Ramos (cell line): ENCODE data around the gene CYP2W1.
"Not testable (repeated sequence)": the region's sequence is repeated elsewhere in the genome, so short reads cannot be mapped to it uniquely, and the experiment has no call there.

Experiments
- in situ Hi-C: fragments of 300-500 bp; cut with MboI; formaldehyde crosslinking; loops from one replicate; pipeline ENCODE4 v1.14.3; 2022; ENCODE audit warnings: low sequenced_read_pairs; ENCODE audit not compliant: unreplicated experiment

The CYP2W1 gene

GRCh38 chr7:992709-993607, 10.0 kb downstream of the CYP2W1 start:
- in situ Hi-C loops, result loop anchor here (5.0 kb wide), 1 partner anchor 184 kb away; no protein-coding TSS in a partner anchor

DNA sequence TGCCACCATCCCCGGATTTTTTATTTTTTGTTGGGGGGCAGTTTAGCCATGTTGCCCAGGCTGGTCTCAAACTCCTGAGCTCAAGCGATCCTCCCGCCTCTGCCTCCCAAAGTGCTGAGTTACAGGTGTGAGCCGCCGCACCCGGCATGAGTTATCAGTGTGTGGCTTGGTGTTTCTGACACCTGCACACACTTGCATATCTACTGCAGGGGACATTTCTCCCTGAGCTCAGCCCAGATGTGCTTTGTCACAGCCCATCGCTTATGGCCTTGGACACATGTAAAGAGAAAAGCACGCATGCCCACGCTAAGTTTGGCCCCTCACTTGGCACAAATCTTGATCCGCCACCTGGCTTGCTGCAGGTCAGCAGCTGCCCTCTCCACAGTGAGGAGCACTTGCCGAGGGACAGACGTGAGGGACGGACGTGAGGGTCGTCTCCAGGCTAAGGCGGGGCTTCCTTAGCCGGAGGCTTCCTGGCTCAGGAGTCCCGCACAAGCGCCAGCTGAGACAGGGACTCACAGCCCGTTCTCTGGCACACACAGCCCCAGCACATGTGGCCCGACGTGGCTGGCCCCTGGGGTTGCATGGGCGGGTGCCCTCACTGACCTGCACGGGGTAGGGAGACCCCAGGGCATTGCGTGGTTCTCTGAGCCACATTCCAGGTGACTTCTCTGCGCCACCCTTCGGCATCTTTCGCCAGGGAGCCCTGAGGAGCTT, 11.8 kb downstream of the CYP2W1 start:
- in situ Hi-C loops, result loop anchor here (5.0 kb wide), 2 partner anchors 68 to 183 kb away; no protein-coding TSS in a partner anchor

DNA sequence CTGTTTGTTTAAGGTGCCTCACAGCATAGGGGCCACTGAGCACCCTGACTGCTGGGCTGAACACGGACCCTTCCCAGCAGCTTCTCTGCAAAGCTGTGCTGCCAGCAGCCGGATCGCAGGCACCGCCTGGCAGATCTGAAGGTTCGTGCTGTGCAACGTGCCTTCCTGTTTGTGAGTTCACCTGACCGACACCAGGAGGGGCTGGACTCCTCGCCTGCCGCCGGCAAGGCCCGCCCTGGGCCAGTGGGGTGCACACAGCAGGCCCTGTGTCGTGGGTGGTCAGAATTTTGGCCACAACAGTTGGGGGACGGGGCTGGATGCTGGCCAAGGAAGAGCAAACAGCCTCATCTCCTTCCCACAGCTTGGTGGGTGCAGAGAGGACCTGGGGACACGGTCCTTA, 12.6 kb downstream of the CYP2W1 start:
- in situ Hi-C loops, result loop anchor here (5.0 kb wide), 1 partner anchor 67 kb away; no protein-coding TSS in a partner anchor

DNA sequence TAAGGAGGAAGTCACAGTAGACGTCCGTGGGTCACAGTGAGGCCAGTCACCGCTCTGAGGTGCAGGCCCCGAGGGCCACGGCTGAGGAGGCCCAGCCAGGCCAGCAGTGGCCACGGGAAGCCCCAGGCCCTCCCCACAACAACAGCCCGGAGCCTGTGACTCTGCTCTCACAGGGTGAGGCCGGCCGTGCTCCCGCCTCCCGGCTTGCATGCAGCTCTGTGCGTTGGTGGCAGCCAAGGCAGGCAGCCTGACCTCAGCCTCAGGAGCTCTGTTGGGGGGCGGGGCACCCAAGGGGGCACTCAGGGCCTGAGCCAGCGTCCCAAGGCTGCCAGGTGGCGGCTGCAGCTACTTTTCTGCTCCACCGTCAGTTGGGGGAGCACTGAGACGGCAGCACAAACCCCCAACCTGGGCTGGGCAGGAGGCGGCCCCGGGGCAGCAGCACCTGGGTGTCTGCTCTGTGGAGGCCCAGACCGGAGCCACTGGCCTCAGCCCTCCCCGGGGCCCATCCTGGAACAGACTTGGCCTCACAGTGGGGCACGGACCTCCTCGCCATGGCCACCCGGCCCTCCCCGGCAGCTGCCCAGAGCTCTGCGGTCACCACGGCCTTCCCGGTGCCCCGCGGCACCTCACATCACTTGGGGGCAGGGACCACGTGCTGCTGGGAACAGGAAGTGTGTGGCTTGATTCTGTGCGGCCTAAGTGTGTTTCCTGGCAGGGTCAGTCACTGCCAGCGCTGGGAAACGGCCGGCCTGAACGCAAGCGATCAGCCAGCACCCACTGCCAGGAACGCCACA, 13.3 kb downstream of the CYP2W1 start:
- in situ Hi-C loops, result loop anchor here (5.0 kb wide), 1 partner anchor 66 kb away; no protein-coding TSS in a partner anchor

- in situ Hi-C loops, result loop anchor here (5.0 kb wide), 1 partner anchor 65 kb away; no protein-coding TSS in a partner anchor
These were observed 14.7 kb downstream of the CYP2W1 start for GRCh38 chr7:997404-998395.

DNA sequence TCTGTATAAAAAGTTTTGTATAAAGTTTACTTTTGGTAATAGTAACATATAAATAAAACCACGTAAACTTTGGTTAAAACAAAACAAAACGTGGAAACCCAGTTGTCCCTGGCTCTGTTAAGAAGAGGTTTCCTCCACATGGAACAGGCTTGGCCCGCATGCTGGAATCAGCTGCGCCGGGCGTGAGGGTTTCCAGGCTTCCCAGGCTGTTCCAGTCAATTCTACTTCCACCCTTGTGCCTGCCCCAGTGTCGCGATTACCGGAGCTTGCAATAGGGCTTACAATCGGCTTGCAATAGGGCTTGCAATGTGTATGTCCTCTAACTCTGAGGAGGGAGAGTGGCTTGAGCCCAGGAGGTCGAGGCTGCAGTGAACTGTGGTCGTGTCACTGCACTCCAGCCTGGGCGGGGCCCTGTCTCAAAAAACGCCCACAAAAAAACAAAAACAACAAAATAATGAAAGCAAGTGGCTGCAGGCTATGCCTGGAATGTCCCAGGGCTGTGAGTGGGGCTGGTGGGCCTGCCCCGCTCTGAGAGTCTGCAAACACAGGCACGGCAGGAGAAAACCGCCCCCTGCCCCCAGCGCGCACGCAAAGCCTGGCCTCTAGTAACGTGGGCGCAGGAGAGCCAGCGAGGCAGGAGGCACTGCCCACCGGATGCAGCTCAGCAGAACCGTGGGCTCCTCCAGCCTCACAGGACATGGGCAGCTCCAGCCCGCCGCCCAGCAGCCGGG, 16.3 kb downstream of the CYP2W1 start:
- in situ Hi-C loops, result loop anchor here (5.0 kb wide), 1 partner anchor 63 kb away; no protein-coding TSS in a partner anchor

GRCh38 chr7:999941-1000935, 17.3 kb downstream of the CYP2W1 start:
- in situ Hi-C loops, result loop anchor here (5.0 kb wide), 1 partner anchor 62 kb away; no protein-coding TSS in a partner anchor

DNA sequence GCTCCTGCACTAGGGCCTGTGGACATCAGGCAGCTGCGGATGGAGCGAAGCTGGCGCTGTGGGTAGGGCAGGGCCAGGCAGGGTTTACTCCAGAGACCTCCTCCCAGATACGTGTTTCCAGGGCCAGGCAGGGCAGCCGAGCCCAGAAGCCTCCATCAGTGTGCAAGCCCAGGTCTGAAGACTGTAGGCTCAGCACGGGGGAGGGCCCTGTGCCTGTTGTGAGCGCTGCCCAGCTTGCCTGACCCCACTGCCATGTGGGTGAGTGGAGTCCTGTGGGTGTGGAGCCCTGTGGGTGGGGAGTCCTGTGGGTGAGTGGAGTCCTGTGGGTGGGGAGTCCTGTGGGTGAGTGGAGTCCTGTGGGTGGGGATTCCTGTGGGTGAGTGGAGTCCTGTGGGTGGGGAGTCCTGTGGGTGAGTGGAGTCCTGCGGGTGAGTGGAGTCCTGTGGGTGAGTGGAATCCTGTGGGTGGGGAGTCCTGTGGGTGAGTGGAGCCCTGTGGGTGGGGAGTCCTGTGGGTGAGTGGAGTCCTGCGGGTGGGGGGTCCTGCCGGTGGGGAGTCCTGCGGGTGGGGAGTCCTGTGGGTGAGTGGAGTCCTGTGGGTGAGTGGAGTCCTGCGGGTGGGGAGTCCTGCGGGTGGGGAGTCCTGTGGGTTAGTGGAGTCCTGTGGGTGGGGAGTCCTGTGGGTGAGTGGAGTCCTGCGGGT, 18.2 kb downstream of the CYP2W1 start:
- in situ Hi-C loops, result not testable (repeated sequence)

DNA sequence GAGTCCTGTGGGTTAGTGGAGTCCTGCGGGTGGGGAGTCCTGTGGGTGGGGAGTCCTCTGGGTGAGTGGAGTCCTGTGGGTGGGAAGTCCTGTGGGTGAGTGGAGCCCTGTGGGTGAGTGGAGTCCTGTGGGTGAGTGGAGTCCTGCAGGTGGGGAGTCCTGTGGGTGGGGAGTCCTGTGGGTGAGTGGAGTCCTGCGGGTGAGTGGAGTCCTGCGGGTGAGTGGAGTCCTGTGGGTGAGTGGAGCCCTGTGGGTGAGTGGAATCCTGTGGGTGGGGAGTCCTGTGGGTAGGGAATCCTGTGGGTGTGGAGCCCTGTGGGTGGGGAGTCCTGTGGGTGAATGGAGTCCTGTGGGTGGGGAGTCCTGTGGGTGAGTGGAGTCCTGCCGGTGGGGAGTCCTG, 19.0 kb downstream of the CYP2W1 start:
- in situ Hi-C loops, result not testable (repeated sequence)

- in situ Hi-C loops, result not testable (repeated sequence)
These were observed 19.5 kb downstream of the CYP2W1 start for GRCh38 chr7:1002445-1002844.

GRCh38 chr7:1004018-1004852, 21.3 kb downstream of the CYP2W1 start:
- in situ Hi-C loops, result no loop called here

DNA sequence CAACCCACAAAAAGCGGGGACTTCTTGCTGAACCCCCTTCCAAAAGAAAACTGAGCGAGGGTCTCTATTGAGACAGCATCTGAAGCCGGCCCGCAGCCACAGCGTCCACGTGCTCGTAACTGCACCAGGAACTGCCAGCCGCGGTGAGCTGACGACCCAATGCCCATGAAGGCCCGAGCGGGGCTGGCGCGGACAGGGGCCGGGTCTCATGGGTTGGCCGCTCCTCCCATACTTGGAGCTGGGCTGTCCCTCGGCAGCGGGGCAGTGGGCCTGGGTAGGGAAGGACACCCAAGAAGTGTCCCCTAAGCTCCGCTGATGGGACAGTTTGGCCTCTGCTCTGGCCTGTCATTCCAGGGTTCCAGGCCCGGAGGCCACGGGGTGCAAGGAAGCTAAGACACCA, 22.3 kb downstream of the CYP2W1 start:
- in situ Hi-C loops, result no loop called here

DNA sequence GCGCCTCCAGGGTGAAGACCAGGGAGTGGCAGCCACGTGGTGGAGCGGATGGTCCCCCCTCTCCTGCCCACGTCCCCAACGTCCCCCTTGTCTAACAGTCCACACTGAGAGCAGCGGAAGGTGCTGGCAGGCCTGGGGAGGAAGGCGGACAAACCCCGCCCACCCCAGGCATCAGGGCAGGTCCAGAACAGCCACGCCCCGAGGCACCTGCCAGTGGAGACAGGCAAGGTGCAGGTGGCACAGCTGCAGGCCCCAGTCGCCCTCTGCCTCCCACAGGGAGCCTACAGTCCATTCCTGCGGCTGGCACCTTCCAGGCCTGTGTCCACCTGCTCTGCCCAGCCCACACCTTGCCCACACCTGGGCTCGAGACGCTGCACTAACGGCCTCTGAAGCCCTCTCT, 24.9 kb downstream of the CYP2W1 start:
- in situ Hi-C loops, result no loop called here

GRCh38 chr7:1008733-1009363, 25.9 kb downstream of the CYP2W1 start:
- in situ Hi-C loops, result no loop called here

- in situ Hi-C loops, result no loop called here
These were observed 26.8 kb downstream of the CYP2W1 start for GRCh38 chr7:1009747-1010146.
